HepG2 (cell line): ENCODE results near the gene PPP2R5E. TPM values are rescaled to one million over a fixed set of nuclear protein-coding genes. Genes with fewer than 3 reads are reported as not detected.

Experiments
- FOXA3 ChIP-seq: IDR thresholded peaks from 2 replicates; pipeline ENCODE4 v1.6.1; 2016; ENCODE audit warnings: missing genetic modification reagents, missing compliant biosample characterization
- FOXP1 ChIP-seq, 2 experiments: fragments of 450-650 bp in 1 of 2; IDR thresholded peaks; 2 replicates each; pipeline ENCODE4 v1.6.1; 2017 to 2018; ENCODE audit warnings: antibody characterized with exemption in 1 of 2
- GABPB1 ChIP-seq: IDR thresholded peaks from 2 replicates; pipeline ENCODE4 v1.6.1; 2016; ENCODE audit warnings: mild to moderate bottlenecking, missing genetic modification reagents, moderate library complexity, missing compliant biosample characterization
- HNRNPUL1 ChIP-seq: fragments of 200-400 bp; formaldehyde crosslinking; IDR thresholded peaks from 2 replicates; pipeline ENCODE4 v1.6.1; 2017; ENCODE audit warnings: low read depth, mild to moderate bottlenecking, low read length, moderate library complexity
- KDM2A ChIP-seq: sonication (generic); formaldehyde crosslinking; IDR thresholded peaks from 2 replicates; pipeline ENCODE4 v1.4.0; 2020; ENCODE audit warnings: low read depth, missing genetic modification reagents, borderline replicate concordance
- KDM5B ChIP-seq: sonication (generic); formaldehyde crosslinking; IDR thresholded peaks from 2 replicates; pipeline ENCODE4 v1.4.0; 2020; ENCODE audit warnings: missing genetic modification reagents, mild to moderate bottlenecking, borderline replicate concordance
- MAFF ChIP-seq: IDR thresholded peaks from 2 replicates; pipeline ENCODE4 v1.6.1; 2011; ENCODE audit warnings: low read depth, low read length, improper control_type of control experiment
- POLR2A ChIP-seq, 2 experiments: IDR thresholded peaks; 2 replicates each; pipeline ENCODE4 v1.6.1; 2011; ENCODE audit warnings: low read depth in 2 of 2, low read length in 2 of 2, mild to moderate bottlenecking in 1 of 2, moderate library complexity in 1 of 2; ENCODE audit not compliant: insufficient read depth in 1 of 2
- RELA ChIP-seq: sonication (generic); formaldehyde crosslinking; IDR thresholded peaks from 2 replicates; pipeline ENCODE4 v1.4.0; 2020; ENCODE audit warnings: missing genetic modification reagents
- SAP130 ChIP-seq: IDR thresholded peaks from 2 replicates; pipeline ENCODE4 v1.6.1; 2016; ENCODE audit warnings: low read depth
- SIX1 ChIP-seq: sonication (generic); formaldehyde crosslinking; IDR thresholded peaks from 2 replicates; pipeline ENCODE4 v1.4.0; 2020; ENCODE audit warnings: missing genetic modification reagents, borderline replicate concordance
- SKI ChIP-seq: fragments of 450-650 bp; IDR thresholded peaks from one replicate; pipeline ENCODE4 v1.6.1; 2018; ENCODE audit warnings: mild to moderate bottlenecking; ENCODE audit not compliant: partially characterized antibody
- SMYD3 ChIP-seq: sonication (generic); formaldehyde crosslinking; IDR thresholded peaks from 2 replicates; pipeline ENCODE4 v1.8.1; 2023; ENCODE audit warnings: mild to moderate bottlenecking, missing genetic modification reagents
- SRSF1 ChIP-seq: fragments of 200-400 bp; formaldehyde crosslinking; optimal IDR thresholded peaks from 2 replicates; pipeline ENCODE3; 2017; ENCODE audit warnings: mild to moderate bottlenecking, low read depth, low read length, moderate library complexity
- TEAD3 ChIP-seq: optimal IDR thresholded peaks from 2 replicates; pipeline ENCODE3; 2016; ENCODE audit warnings: borderline replicate concordance
- ZBTB20 ChIP-seq: sonication (generic); formaldehyde crosslinking; IDR thresholded peaks from 2 replicates; pipeline ENCODE4 v1.8.1; 2023; ENCODE audit warnings: missing genetic modification reagents, low read depth, mild to moderate bottlenecking, borderline replicate concordance
- ZFP41 ChIP-seq: sonication (generic); formaldehyde crosslinking; IDR thresholded peaks from 2 replicates; pipeline ENCODE4 v1.4.0; 2020; ENCODE audit warnings: mild to moderate bottlenecking, missing genetic modification reagents, borderline replicate concordance
- ZNF160 ChIP-seq: sonication (generic); formaldehyde crosslinking; IDR thresholded peaks from 2 replicates; pipeline ENCODE4 v1.8.0; 2022; ENCODE audit warnings: mild to moderate bottlenecking, inconsistent platforms, missing genetic modification reagents
- ZNF296 ChIP-seq: sonication (generic); formaldehyde crosslinking; conservative IDR thresholded peaks from 2 replicates; pipeline ENCODE4 v1.5.0; 2020; ENCODE audit warnings: mild to moderate bottlenecking, missing genetic modification reagents
- ZNF7 ChIP-seq: IDR thresholded peaks from 2 replicates; pipeline ENCODE4 v1.6.1; 2016; ENCODE audit warnings: missing biosample characterization, missing genetic modification reagents
- ZNF720 ChIP-seq: sonication (generic); formaldehyde crosslinking; IDR thresholded peaks from 2 replicates; pipeline ENCODE4 v1.4.0; 2020; ENCODE audit warnings: missing genetic modification reagents
- ZNF749 ChIP-seq: sonication (generic); formaldehyde crosslinking; IDR thresholded peaks from 2 replicates; pipeline ENCODE4 v1.8.0; 2022; ENCODE audit warnings: mild to moderate bottlenecking, missing genetic modification reagents, moderate library complexity, borderline replicate concordance
- ZNF773 ChIP-seq: sonication (generic); formaldehyde crosslinking; IDR thresholded peaks from 2 replicates; pipeline ENCODE4 v1.4.0; 2020; ENCODE audit warnings: missing genetic modification reagents, borderline replicate concordance
- polyA plus RNA-seq, 8 experiments: library from polyadenylated mRNA; depleted of rRNA in 3 of 8; stranded (reverse) in 7 of 8; unstranded in 1 of 8; fragments of >200 nt; fragmentation: Illumina TruSeq in 4 of 8; extraction: Trizol in 4 of 8; gene quantifications; 2 replicates each; pipeline versions ENCODE4 v1.2.1 to v1.2.3, GENCODE V29; 2011 to 2016; ENCODE audit warnings: low read depth in 4 of 8, missing spikeins in 1 of 8, mixed read lengths in 1 of 8; ENCODE audit not compliant: insufficient read depth in 1 of 8
- total RNA-seq, 5 experiments: library from RNA; depleted of rRNA; stranded (reverse); fragments of >200 nt; fragmentation: Illumina TruSeq; extraction: Trizol; gene quantifications; 2 replicates each; pipeline ENCODE4 v1.2.3, GENCODE V29; 2016; ENCODE audit warnings: low read depth in 1 of 5
- TF ChIP-seq, protein P1 (sequence below): sonication (generic); formaldehyde crosslinking; IDR thresholded peaks from 2 replicates; pipeline ENCODE4 v1.8.1; 2022; ENCODE audit warnings: low read depth, mild to moderate bottlenecking, missing genetic modification reagents
- TF ChIP-seq, protein P2 (sequence below): sonication (generic); formaldehyde crosslinking; IDR thresholded peaks from 2 replicates; pipeline ENCODE4 v1.4.0; 2020; ENCODE audit warnings: missing genetic modification reagents, mild to moderate bottlenecking, borderline replicate concordance
- TF ChIP-seq, protein P3 (sequence below): sonication (generic); formaldehyde crosslinking; IDR thresholded peaks from 2 replicates; pipeline ENCODE4 v1.5.0; 2020; ENCODE audit warnings: mild to moderate bottlenecking, missing genetic modification reagents

Gene PPP2R5E
- total and polyA plus RNA-seq, 2 of the 13 experiments (the other 11 are each of a cell fraction or from before 2014, with no cell fraction given): 8.9 to 11.0 TPM

DNA sequence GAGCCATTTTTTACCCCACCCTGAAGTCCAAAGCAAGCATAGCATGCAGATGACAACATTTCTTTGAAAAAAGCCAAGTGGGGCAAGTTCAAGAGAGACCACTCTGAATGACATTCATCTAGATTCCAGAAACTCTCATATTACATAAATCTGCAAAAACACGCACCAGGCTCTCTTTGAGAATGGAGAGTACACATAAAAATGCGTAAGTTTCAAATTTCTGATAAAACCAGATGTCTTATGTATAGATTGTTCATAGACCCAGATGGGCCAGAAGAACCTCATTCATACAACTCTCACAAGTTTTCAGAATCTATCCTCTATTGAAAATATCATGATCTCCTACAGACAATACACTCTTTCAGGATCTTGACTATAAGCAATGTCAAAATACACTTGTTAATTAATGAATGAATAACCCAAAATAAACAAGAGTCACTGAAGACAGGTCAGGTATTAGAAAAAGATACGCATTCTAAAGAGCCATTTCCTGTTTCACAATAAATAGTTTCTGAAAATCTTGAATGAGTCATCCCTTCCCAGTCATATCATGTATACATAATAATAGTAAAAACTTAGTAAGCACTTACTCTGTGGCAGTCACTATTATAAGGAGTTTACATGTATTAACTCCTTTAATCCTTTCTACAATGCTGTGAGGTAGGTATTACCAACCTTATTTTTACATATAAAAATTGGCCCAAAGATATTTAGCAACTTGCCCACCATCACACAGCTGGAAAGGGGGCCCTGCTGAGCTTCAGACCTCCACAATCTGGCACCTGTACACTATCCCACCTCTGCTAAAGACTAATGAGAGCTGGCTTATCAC is 72.0 kb downstream of the PPP2R5E start (continued):
- peak; percentile 40; the same call in 1 of the 2 replicates for TF ChIP-seq SAP130
- TF ChIP-seq, protein P1, sequence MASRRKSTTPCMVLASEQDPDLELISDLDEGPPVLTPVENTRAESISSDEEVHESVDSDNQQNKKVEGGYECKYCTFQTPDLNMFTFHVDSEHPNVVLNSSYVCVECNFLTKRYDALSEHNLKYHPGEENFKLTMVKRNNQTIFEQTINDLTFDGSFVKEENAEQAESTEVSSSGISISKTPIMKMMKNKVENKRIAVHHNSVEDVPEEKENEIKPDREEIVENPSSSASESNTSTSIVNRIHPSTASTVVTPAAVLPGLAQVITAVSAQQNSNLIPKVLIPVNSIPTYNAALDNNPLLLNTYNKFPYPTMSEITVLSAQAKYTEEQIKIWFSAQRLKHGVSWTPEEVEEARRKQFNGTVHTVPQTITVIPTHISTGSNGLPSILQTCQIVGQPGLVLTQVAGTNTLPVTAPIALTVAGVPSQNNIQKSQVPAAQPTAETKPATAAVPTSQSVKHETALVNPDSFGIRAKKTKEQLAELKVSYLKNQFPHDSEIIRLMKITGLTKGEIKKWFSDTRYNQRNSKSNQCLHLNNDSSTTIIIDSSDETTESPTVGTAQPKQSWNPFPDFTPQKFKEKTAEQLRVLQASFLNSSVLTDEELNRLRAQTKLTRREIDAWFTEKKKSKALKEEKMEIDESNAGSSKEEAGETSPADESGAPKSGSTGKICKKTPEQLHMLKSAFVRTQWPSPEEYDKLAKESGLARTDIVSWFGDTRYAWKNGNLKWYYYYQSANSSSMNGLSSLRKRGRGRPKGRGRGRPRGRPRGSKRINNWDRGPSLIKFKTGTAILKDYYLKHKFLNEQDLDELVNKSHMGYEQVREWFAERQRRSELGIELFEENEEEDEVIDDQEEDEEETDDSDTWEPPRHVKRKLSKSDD (CRISPR knock-in tag): no peak
- TF ChIP-seq FOXP1 (IDR thresholded peaks at IDR 0.05): no peak
- TF ChIP-seq FOXP1 (CRISPR knock-in tag; IDR thresholded peaks at IDR 0.05): peak; percentile 47; the same call in 1 of the 2 replicates
- TF ChIP-seq ZNF720 (CRISPR knock-in tag): no peak
- TF ChIP-seq SKI: no peak
- TF ChIP-seq ZNF160: no peak
- TF ChIP-seq ZNF296 (CRISPR knock-in tag): no peak
- no peak for TF ChIP-seq KDM5B (CRISPR knock-in tag)
- no peak for TF ChIP-seq SRSF1
- TF ChIP-seq SIX1: peak; percentile 72; the same call in 1 of the 2 replicates
- TF ChIP-seq RELA (CRISPR knock-in tag): no peak
- no peak; the same call in 1 of the 2 replicates for TF ChIP-seq GABPB1 (CRISPR knock-in tag)
- no peak for TF ChIP-seq ZBTB20 (CRISPR knock-in tag)
- no peak for TF ChIP-seq ZNF749
- TF ChIP-seq KDM2A: no peak
- no peak for TF ChIP-seq POLR2A (IDR thresholded peaks at IDR 0.05; ENCODE audit: insufficient read depth in 1 of 2, low read depth in 2 of 2, low read length in 2 of 2)
- peak; percentile 83 for TF ChIP-seq FOXA3 (CRISPR knock-in tag)
- TF ChIP-seq, protein P2, sequence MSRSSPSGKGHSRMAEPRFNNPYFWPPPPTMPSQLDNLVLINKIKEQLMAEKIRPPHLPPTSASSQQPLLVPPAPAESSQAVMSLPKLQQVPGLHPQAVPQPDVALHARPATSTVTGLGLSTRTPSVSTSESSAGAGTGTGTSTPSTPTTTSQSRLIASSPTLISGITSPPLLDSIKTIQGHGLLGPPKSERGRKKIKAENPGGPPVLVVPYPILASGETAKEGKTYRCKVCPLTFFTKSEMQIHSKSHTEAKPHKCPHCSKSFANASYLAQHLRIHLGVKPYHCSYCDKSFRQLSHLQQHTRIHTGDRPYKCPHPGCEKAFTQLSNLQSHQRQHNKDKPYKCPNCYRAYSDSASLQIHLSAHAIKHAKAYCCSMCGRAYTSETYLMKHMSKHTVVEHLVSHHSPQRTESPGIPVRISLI: no peak
- no peak for TF ChIP-seq SMYD3 (CRISPR knock-in tag)
- no peak for TF ChIP-seq ZNF7
- no peak for TF ChIP-seq ZNF773 (CRISPR knock-in tag)
- TF ChIP-seq TEAD3 (CRISPR knock-in tag): no peak
- TF ChIP-seq HNRNPUL1: no peak
- TF ChIP-seq ZFP41 (CRISPR knock-in tag): no peak
- TF ChIP-seq MAFF: no peak
- TF ChIP-seq, protein P3, sequence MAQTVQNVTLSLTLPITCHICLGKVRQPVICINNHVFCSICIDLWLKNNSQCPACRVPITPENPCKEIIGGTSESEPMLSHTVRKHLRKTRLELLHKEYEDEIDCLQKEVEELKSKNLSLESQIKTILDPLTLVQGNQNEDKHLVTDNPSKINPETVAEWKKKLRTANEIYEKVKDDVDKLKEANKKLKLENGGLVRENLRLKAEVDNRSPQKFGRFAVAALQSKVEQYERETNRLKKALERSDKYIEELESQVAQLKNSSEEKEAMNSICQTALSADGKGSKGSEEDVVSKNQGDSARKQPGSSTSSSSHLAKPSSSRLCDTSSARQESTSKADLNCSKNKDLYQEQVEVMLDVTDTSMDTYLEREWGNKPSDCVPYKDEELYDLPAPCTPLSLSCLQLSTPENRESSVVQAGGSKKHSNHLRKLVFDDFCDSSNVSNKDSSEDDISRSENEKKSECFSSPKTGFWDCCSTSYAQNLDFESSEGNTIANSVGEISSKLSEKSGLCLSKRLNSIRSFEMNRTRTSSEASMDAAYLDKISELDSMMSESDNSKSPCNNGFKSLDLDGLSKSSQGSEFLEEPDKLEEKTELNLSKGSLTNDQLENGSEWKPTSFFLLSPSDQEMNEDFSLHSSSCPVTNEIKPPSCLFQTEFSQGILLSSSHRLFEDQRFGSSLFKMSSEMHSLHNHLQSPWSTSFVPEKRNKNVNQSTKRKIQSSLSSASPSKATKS (CRISPR knock-in tag): no peak
